GM12878 (cell line): Measurements from ENCODE around the gene COIL. TPM values are rescaled to one million over a fixed set of nuclear protein-coding genes. Genes with fewer than 3 reads are reported as not detected.

Experiments used
- ATAC-seq: fragments of 200-7000 bp; cut with Tn5 transposase; 3 replicates; pipeline ENCODE4 v1.9.1; 2020; ENCODE audit warnings: mild to moderate bottlenecking, moderate library complexity
- BruUV-seq: library from RNA; stranded (reverse); fragments of 400-500 nt; replicated peaks from 2 replicates; lab custom pipeline; 2021; lab: Mats Ljungman, UMichigan
- CTCF ChIA-PET: fragments of 300-600 bp; sonication (Branson Sonifier 250); formaldehyde crosslinking; extraction: SDS; loops from one replicate; lab custom pipeline; 2021; ENCODE audit warnings: inconsistent platforms; lab: Yijun Ruan, JAX
- POLR2A ChIA-PET: fragments of 350-600 bp; formaldehyde crosslinking; extraction: SDS; loops from one replicate; lab custom pipeline; 2021; ENCODE audit warnings: inconsistent platforms; lab: Charles Lee
- RAD21 ChIA-PET: fragments of 300-600 bp; sonication (Branson Sonifier 250); formaldehyde crosslinking; loops from one replicate; lab custom pipeline; 2023; ENCODE audit warnings: antibody characterized with exemption; ENCODE audit not compliant: unreplicated experiment; lab: Charles Lee
- SMC1A ChIA-PET: fragments of 300-600 bp; sonication (Branson Sonifier 250); formaldehyde crosslinking; loops from one replicate; lab custom pipeline; 2023; ENCODE audit not compliant: unreplicated experiment, uncharacterized antibody; lab: Charles Lee
- DNase-seq: peaks from one replicate; pipeline ENCODE4 v3.0.0-alpha.2; 2011; ENCODE audit warnings: low read depth, low spot score
- FAIRE-seq: peaks from 3 replicates; lab custom pipeline; 2011; peaks lifted over from hg19 to GRCh38; lab: Jason Lieb, UNC
- H2AFZ ChIP-seq: 2 replicates; pipeline ENCODE4 v1.6.0; 2011; ENCODE audit warnings: low read depth, low read length, control low read depth; ENCODE audit not compliant: control insufficient read depth
- H3K27ac ChIP-seq: 2 replicates; pipeline ENCODE4 v1.5.1; 2011; ENCODE audit warnings: control low read depth; ENCODE audit not compliant: control insufficient read depth, insufficient read depth
- H3K27me3 ChIP-seq, 2 experiments: replicated peaks in 1 of 2; 2 replicates each; pipeline versions ENCODE4 v1.6.0 to v1.6.1; 2011; ENCODE audit warnings: low read length in 1 of 2; ENCODE audit not compliant: control insufficient read depth in 2 of 2, insufficient read depth in 2 of 2
- H3K36me3 ChIP-seq, 2 experiments: 2 replicates each; pipeline ENCODE4 v1.5.1; 2011; ENCODE audit warnings: low read length in 1 of 2; ENCODE audit not compliant: control insufficient read depth in 2 of 2, insufficient read depth in 2 of 2
- H3K4me1 ChIP-seq: 2 replicates; pipeline ENCODE4 v1.6.1; 2011; ENCODE audit warnings: mild to moderate bottlenecking, low read length, moderate library complexity, mixed read lengths; ENCODE audit not compliant: control insufficient read depth, insufficient read depth
- H3K4me2 ChIP-seq: 2 replicates; pipeline ENCODE4 v1.6.0; 2011; ENCODE audit warnings: control low read depth; ENCODE audit not compliant: control insufficient read depth, insufficient read depth
- H3K4me3 ChIP-seq: fragments of 200-600 bp; sonication (generic); 2 replicates; pipeline ENCODE4 v1.5.1; 2016
- H3K79me2 ChIP-seq: 2 replicates; pipeline ENCODE4 v1.6.0; 2011; ENCODE audit warnings: low read length; ENCODE audit not compliant: control insufficient read depth, insufficient read depth
- H3K9ac ChIP-seq: 2 replicates; pipeline ENCODE4 v1.8.0; 2011; ENCODE audit warnings: low read length, control low read depth, mixed read lengths; ENCODE audit not compliant: control insufficient read depth, insufficient read depth
- H3K9me3 ChIP-seq: replicated peaks from 3 replicates; pipeline ENCODE4 v1.5.1; 2011; ENCODE audit warnings: mild to moderate bottlenecking, low read length; ENCODE audit not compliant: control insufficient read depth, insufficient read depth
- H4K20me1 ChIP-seq: 2 replicates; pipeline ENCODE4 v1.6.0; 2011; ENCODE audit not compliant: control insufficient read depth, insufficient read depth
- CEBPB ChIP-seq, 2 experiments: fragments of 150-350 bp in 1 of 2; IDR thresholded peaks; 2 replicates each; pipeline ENCODE4 v1.6.1; 2012 to 2014; ENCODE audit warnings: low read depth in 2 of 2, low read length in 2 of 2, borderline replicate concordance in 1 of 2, inconsistent platforms in 1 of 2
- DPF2 ChIP-seq: fragments of 450-650 bp; IDR thresholded peaks from 2 replicates; pipeline ENCODE4 v1.6.1; 2017; ENCODE audit warnings: mild to moderate bottlenecking
- NR2C1 ChIP-seq: fragments of 450-650 bp; IDR thresholded peaks from 2 replicates; pipeline ENCODE4 v1.6.1; 2017; ENCODE audit warnings: antibody characterized with exemption, mild to moderate bottlenecking, moderate library complexity
- SUZ12 ChIP-seq: fragments of 200-600 bp; sonication (generic); IDR thresholded peaks from one replicate; pipeline ENCODE4 v1.6.1; 2018; ENCODE audit warnings: antibody characterized with exemption, mild to moderate bottlenecking; ENCODE audit not compliant: unreplicated experiment
- TCF3 ChIP-seq: IDR thresholded peaks from 2 replicates; pipeline ENCODE4 v1.6.1; 2012; ENCODE audit warnings: low read depth, mild to moderate bottlenecking, low read length, borderline replicate concordance; ENCODE audit not compliant: insufficient read depth
- ZNF217 ChIP-seq: fragments of 450-650 bp; IDR thresholded peaks from 2 replicates; pipeline ENCODE4 v1.6.1; 2017; ENCODE audit warnings: antibody characterized with exemption, mild to moderate bottlenecking
- WGBS: methylation state at CpG from one replicate; pipeline ENCODE4 v1.1.6; 2016; ENCODE audit warnings: low lambda C conversion rate; ENCODE audit not compliant: insufficient replicate concordance, insufficient coverage; ENCODE audit errors: missing lambda C conversion rate; 5-methylcytosine and 5-hydroxymethylcytosine counted together
- in situ Hi-C: fragments of 300-500 bp; cut with MboI; formaldehyde crosslinking; loops from 9 replicates; pipeline ENCODE4 v1.14.3; 2018; ENCODE audit warnings: mixed read lengths
- intact Hi-C: fragments of 100-400 bp; cut with micrococcal nuclease; formaldehyde crosslinking; loops from one replicate; pipeline ENCODE4 v1.14.2; 2022; ENCODE audit not compliant: unreplicated experiment
- polyA plus RNA-seq, 11 experiments: library from polyadenylated mRNA; depleted of rRNA in 4 of 11; unstranded in 6 of 11; stranded (reverse) in 5 of 11; fragments of >200 nt; fragmentation: Nextera tagmentation in 4 of 11; fragmentation: Illumina TruSeq in 1 of 11; extraction: Ambion mirVana in 4 of 11; extraction: Trizol in 1 of 11; gene quantifications; 1 replicate in 1 of 11; 2 replicates in 10 of 11; pipeline versions ENCODE4 v1.2.1 to v1.2.3, GENCODE V29; 2011 to 2016; ENCODE audit warnings: inconsistent platforms in 2 of 11, missing spikeins in 2 of 11, low read depth in 1 of 11
- total RNA-seq, 4 experiments: library from RNA; depleted of rRNA in 3 of 4; stranded (reverse); fragments of >200 nt in 3 of 4; fragmentation: Illumina TruSeq in 1 of 4; extraction: Trizol in 1 of 4; gene quantifications; 2 replicates each; pipeline versions ENCODE4 v1.2.1 to v1.2.3, GENCODE V29; 2013 to 2021

The COIL gene
- total and polyA plus RNA-seq, 10 of the 15 experiments (the other 5 are each of a cell fraction or from before 2014, with no cell fraction given) = 13.7 to 24.3 (median 17.4) TPM

- no peak for ATAC-seq
- no TSS peak for BruUV-seq
- Histone ChIP-seq H3K27ac (no peak overlapping the region), H3K4me3 (no peak overlapping the region), H3K4me1 (no peaks in the 10 kb centered on the region), H3K36me3 (peaks cover 4 to 26% of the 10 kb centered on the region in 2 experiments), H3K9ac (no peak overlapping the region), H3K79me2 (no peaks in the 10 kb centered on the region; the same call in 1 of the 2 replicates)
- FAIRE-seq = no peak
- ChIA-PET POLR2A (no interaction called here), RAD21 (no interaction called here)
- intact Hi-C loops = loop anchor here (10.0 kb wide), 1 partner anchor 233 kb away; no protein-coding TSS in a partner anchor
- WGBS = 43% methylated on average over 1 of the region's 1 CpG
- TF ChIP-seq CEBPB (IDR thresholded peaks at IDR 0.05; ENCODE audit: borderline replicate concordance in 1 of 2, low read depth in 2 of 2, low read length in 2 of 2) = no peak
- TF ChIP-seq TCF3 = no peak
- no peak for TF ChIP-seq ZNF217
- TF ChIP-seq, all 136 proteins: peak for 0
- H2AFZ ChIP-seq = no peak overlapping the region
- H3K4me2 ChIP-seq = no peak overlapping the region
- SMC1A ChIA-PET = no interaction called here
- in situ Hi-C loops = no loop called here
- H4K20me1 ChIP-seq = no peaks in the 10 kb centered on the region
- no peaks in the 10 kb centered on the region for H3K27me3 ChIP-seq
- CTCF ChIA-PET = no interaction called here
- no peaks in the 10 kb centered on the region for H3K9me3 ChIP-seq
- DNase-seq = no peak
Measured at GRCh38 chr17:56947741-56948140, 13.1 kb downstream of the COIL start.

DNA sequence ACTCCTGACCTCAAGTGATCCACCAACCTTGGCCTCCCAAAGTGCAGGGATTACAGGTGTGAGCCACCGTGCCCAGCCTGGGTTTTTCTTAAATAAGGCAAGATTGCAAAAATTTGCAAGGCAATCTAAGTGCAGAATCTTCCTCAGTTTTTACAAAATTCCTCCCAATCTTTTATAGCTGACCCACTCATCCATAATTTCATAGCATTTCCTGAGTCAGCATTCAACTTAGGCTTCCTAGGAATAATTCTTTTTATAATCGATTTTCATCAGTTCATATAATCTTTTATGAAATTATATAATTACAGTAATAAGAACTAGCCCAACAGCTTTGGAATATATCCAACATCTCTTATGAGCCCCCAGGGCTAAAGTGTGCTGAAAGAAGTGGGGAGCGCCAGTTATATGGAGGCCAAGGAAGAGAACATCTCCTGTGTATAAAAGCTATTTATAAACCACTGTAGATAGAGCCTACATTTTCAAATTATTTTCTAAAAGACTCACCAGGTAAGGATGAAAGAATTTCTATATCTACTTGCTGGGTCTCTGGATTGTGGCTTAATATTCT lies 14.8 kb downstream of the COIL start:
- Histone ChIP-seq H3K27ac (no peak overlapping the region), H3K4me3 (no peak overlapping the region), H3K79me2 (no peaks in the 10 kb centered on the region), H3K36me3 (peaks cover 4 to 29% of the 10 kb centered on the region in 2 experiments), H2AFZ (no peak overlapping the region), H3K27me3 (no peaks in the 10 kb centered on the region), H3K9me3 (no peaks in the 10 kb centered on the region), H3K4me2 (no peak overlapping the region), H4K20me1 (no peaks in the 10 kb centered on the region), H3K4me1 (no peaks in the 10 kb centered on the region), H3K9ac (no peak overlapping the region)
- WGBS = 95% methylated on average over 3 of the region's 3 CpGs
- no peak for ATAC-seq
- CTCF ChIA-PET = interaction anchor here (1.2 to 7.6 kb wide), 3 partner anchors 9 to 126 kb away, joined by 3 to 184 read pairs (median 3); partner anchors contain the start of gene COIL
- no peak for FAIRE-seq
- no peak for DNase-seq
- TF ChIP-seq NR2C1 (no peak), SUZ12 (no peak), DPF2 (no peak)
- RAD21 ChIA-PET = no interaction called here
- intact Hi-C loops (loop anchor here (10.0 kb wide), 1 partner anchor 231 kb away; no protein-coding TSS in a partner anchor), in situ Hi-C loops (no loop called here)
- no TSS peak for BruUV-seq
- POLR2A ChIA-PET = no interaction called here
- SMC1A ChIA-PET = interaction anchor here (1.0 to 5.5 kb wide), 4 partner anchors 8 to 127 kb away, joined by 3 to 27 read pairs (median 4); no protein-coding TSS in a partner anchor
